Right atrium auricular region (tissue), 2 donors: Measurements from ENCODE around the gene GABPB2. TPM values are rescaled to one million over a fixed set of nuclear protein-coding genes. Genes with fewer than 3 reads are reported as not detected.

Experiments used
- DNase-seq: peaks from one replicate; pipeline ENCODE4 v3.0.0-alpha.2; 2019; ENCODE audit warnings: low spot score
- H3K27ac ChIP-seq, 2 donors: fragments of 200-600 bp; sonication (generic); 1 replicate in 1 of 2; 2 replicates in 1 of 2; pipeline ENCODE4 v1.5.1; 2016 to 2019
- H3K27me3 ChIP-seq, 2 donors: fragments of 200-600 bp; sonication (generic); one replicate each; pipeline versions ENCODE4 v1.5.1 to v1.6.0; 2017 to 2019
- H3K36me3 ChIP-seq: fragments of 200-600 bp; sonication (generic); one replicate; pipeline ENCODE4 v1.5.1; 2016
- H3K4me1 ChIP-seq, 2 donors: fragments of 200-600 bp; sonication (generic); one replicate each; pipeline versions ENCODE4 v1.5.1 to v1.6.0; 2017 to 2019
- H3K4me3 ChIP-seq, 2 donors: fragments of 200-600 bp; sonication (generic); 1 replicate in 1 of 2; 2 replicates in 1 of 2; pipeline ENCODE4 v1.5.1; 2017 to 2019; ENCODE audit warnings: mild to moderate bottlenecking in 1 of 2, moderate library complexity in 1 of 2
- H3K9me3 ChIP-seq, 2 donors: fragments of 200-600 bp; sonication (generic); one replicate each; pipeline ENCODE4 v1.5.1; 2019
- total RNA-seq, 2 donors: library from RNA; depleted of rRNA; stranded (reverse); fragments of >200 nt; gene quantifications; one replicate each; pipeline ENCODE4 v1.1.0, GENCODE V29; 2016
- TF ChIP-seq, protein P1 (sequence below), 2 donors: fragments of 200-600 bp; sonication (generic); IDR thresholded peaks; one replicate each; pipeline ENCODE4 v1.5.1; 2019; ENCODE audit warnings: antibody characterized with exemption in 2 of 2

The GABPB2 gene
- total RNA-seq, 2 donors from 2014 or later = 18.0 to 19.4 TPM

DNA sequence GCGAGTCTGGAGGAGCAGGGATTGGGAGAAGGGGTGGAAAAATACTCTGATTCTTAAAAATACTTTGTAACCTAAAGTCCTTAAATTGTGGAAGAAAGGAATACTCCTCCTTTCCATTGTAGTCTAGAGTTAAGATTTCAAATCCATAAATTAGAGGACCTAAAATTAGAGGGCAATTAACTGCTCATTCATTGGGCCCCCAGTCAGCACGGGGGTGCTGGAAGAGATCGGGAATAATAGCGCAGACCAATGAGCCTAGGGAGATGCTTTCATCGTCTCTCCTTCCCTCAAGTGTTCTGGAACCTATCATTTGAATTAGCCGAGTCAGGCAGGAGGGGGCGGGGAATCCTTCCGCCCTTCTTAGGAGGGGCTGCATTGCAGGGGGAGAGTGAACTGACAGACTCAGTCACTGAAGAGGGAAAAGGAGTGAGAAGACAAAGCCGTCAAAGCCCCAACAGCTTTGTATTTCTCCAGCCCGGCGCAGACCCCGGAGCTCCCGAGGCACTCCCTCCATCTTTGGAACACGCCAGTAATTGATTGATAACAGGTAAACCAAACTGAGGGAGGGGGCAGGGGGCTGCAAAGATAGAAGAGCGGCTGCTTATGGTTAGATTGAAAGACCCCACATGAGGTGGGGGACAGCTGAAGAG is 10.4 kb upstream of the GABPB2 start, which contains the start of gene MLLT11:
Gene MLLT11 (plus strand): TSS at position 391 of the 650 bp plus-strand sequence. CDS start 6,828 bp downstream, outside the sequence.
- TF ChIP-seq, protein P1, sequence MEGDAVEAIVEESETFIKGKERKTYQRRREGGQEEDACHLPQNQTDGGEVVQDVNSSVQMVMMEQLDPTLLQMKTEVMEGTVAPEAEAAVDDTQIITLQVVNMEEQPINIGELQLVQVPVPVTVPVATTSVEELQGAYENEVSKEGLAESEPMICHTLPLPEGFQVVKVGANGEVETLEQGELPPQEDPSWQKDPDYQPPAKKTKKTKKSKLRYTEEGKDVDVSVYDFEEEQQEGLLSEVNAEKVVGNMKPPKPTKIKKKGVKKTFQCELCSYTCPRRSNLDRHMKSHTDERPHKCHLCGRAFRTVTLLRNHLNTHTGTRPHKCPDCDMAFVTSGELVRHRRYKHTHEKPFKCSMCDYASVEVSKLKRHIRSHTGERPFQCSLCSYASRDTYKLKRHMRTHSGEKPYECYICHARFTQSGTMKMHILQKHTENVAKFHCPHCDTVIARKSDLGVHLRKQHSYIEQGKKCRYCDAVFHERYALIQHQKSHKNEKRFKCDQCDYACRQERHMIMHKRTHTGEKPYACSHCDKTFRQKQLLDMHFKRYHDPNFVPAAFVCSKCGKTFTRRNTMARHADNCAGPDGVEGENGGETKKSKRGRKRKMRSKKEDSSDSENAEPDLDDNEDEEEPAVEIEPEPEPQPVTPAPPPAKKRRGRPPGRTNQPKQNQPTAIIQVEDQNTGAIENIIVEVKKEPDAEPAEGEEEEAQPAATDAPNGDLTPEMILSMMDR (IDR thresholded peaks at IDR 0.05) = no peak

DNA sequence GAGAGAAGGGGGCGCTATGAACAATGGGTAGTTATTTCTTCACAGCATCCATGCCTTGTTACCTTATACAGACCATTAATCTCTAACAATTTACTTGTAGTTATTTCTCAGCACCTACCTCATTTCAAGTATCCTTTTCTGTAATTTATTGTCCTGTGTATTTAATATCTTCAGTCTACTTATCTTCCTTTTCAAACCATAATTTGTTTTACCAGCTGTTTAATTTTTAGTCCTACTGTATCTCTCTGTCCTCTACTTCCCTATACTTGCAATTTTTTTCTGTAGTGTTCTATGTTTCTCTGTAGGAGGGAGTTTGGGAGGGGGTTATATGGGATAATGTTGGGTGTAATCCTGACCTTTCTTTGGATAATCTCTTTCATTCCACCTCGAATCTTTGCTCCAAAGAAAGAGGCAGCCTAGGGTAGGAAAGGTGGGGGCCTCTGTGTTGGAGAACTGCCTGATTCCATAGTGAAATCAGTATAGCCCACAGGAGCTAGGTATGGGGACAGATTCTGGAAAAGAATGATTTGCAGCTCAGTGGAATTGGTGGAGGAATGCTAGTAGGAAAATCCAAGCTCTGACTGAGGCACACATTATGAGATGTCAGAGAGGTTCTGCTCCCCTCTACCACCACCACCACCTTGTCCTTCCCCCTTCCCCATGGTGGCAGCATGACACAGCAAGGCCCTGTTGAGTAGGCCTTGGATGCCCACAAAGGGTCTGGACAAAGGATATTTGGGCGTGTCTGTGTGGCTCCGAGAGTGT is 9.7 kb upstream of the GABPB2 start:
- Histone ChIP-seq H3K27ac (peak overlapping the region; percentile 96 to 98), H3K4me1 (peaks cover 0 to 40% of the 10 kb centered on the region in 2 donors), H3K36me3 (peaks cover 6% of the 10 kb centered on the region), H3K4me3 (peak overlapping the region; percentile 86 to 94), H3K9me3 (no peaks in the 10 kb centered on the region), H3K27me3 (no peaks in the 10 kb centered on the region)
- TF ChIP-seq, protein P1 (IDR thresholded peaks at IDR 0.05) = no peak
- no peak for DNase-seq

More for the DNA sequence above, 10.4 kb upstream of the GABPB2 start, which contains the start of gene MLLT11:
- H3K4me1 ChIP-seq = peaks cover 0 to 47% of the 10 kb centered on the region in 2 donors
- H3K9me3 ChIP-seq = no peaks in the 10 kb centered on the region
- H3K36me3 ChIP-seq = peaks cover 13% of the 10 kb centered on the region
- H3K27ac ChIP-seq = peak within 1 kb of the TSS; percentile 96 to 98
- DNase-seq = peak; percentile 71
- no peaks in the 10 kb centered on the region for H3K27me3 ChIP-seq
- H3K4me3 ChIP-seq = peak within 1 kb of the TSS; percentile 86 to 94

DNA sequence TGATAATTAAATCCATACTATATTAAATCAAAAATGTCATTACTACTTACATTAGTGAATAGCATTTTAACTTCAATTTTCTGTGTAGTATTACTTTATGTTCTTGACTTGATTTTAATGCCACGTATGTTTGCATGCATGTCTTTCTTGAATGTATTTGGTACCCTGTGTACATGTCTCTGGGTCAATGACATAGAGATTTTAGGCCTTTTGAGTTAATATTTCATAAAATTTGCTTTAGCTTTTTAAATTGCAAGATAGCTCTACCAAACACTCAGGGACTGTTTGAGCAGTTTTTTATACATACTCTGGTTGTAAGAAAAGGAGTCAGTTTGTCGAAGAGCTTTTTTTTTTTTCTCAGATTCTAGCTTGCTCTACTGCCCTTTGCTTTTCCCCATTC is 8.9 kb upstream of the GABPB2 start:
- no peaks in the 10 kb centered on the region for H3K27me3 ChIP-seq
- no peak overlapping the region for H3K27ac ChIP-seq
- no peak for DNase-seq
- peaks cover 0 to 32% of the 10 kb centered on the region in 2 donors for H3K4me1 ChIP-seq
- no peaks in the 10 kb centered on the region for H3K9me3 ChIP-seq
- TF ChIP-seq, protein P1 (IDR thresholded peaks at IDR 0.05) = no peak
- no peaks in the 10 kb centered on the region for H3K36me3 ChIP-seq
- no peak overlapping the region for H3K4me3 ChIP-seq

DNA sequence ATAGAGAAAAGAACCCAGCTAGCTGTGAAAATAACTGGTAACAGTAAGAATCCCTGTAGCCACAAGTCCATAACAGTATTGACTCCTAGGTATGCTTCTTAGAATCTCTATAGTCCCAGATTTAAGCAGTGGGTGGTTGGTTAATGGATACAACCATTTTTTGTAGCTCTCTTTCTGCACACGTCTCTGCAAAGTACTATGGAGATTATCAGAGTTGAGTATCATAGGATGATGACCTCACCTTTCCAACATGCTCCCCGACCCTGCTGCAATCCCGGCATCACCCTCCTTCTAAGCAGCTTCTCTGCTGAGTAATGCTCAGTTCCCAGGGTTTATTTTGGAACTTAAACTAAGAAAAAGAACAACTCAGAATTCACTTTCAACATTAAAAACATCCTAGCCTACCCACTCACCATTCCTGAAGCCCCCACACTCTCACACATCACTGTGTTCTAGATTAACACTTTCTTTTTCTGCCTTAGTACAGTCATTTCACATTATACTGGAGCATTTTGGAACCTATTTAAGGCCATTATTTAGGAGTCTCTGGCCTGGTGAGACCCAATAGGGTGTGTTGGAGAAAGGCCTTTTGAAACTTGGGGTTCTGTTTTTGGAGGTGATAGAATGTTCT is 7.7 kb upstream of the GABPB2 start:
- Histone ChIP-seq H3K4me1 (peaks cover 0 to 20% of the 10 kb centered on the region in 2 donors), H3K9me3 (no peaks in the 10 kb centered on the region), H3K27me3 (no peaks in the 10 kb centered on the region), H3K4me3 (no peak overlapping the region), H3K27ac (peak overlapping the region; percentile 21 to 36), H3K36me3 (no peaks in the 10 kb centered on the region)
- TF ChIP-seq, protein P1 (IDR thresholded peaks at IDR 0.05) = no peak
- no peak for DNase-seq

DNA sequence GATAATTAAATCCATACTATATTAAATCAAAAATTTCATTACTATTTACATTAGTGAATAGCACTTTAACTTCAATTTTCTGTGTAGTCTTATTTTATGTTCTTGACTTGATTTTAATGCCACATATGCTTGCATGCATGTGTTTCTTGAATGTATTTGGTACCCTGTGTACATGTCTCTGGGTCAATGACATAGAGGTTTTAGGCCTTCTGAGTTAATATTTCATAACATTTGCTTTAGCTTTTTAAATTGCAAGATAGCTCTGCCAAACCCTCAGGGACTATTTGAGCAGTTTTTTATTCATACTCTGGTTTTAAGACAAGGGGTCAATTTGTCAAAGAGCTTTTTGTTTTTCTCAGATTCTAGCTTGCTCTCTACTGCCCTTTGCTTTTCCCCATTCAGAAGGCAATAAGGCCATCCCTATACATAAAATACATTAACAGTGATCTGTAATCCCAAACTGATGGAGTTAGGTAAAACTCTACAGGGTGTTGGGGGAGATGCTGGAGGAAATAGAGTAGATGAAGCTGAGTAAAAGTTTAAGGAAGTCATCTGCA is 5.4 kb upstream of the GABPB2 start:
- no peaks in the 10 kb centered on the region for H3K9me3 ChIP-seq
- DNase-seq = no peak
- H3K27ac ChIP-seq = no peak overlapping the region
- TF ChIP-seq, protein P1 (IDR thresholded peaks at IDR 0.05) = no peak
- H3K36me3 ChIP-seq = no peaks in the 10 kb centered on the region
- peaks cover 0 to 19% of the 10 kb centered on the region in 2 donors for H3K4me1 ChIP-seq
- no peaks in the 10 kb centered on the region for H3K27me3 ChIP-seq
- H3K4me3 ChIP-seq = no peak overlapping the region
